NCI-H226 (cell line): Measurements from ENCODE around the gene ACTN4.

Experiments
- DNase-seq: peaks from one replicate; pipeline ENCODE4 v3.0.0-alpha.2; 2015

The ACTN4 gene

GRCh38 chr19:38712161-38712748 is 64.8 kb downstream of the ACTN4 start:
- no peak for DNase-seq

GRCh38 chr19:38713227-38713649 is 65.8 kb downstream of the ACTN4 start:
- DNase-seq = no peak

GRCh38 chr19:38713865-38714264 is 66.4 kb downstream of the ACTN4 start:
- DNase-seq = no peak

- DNase-seq = no peak
Measured at GRCh38 chr19:38714354-38714778, 66.9 kb downstream of the ACTN4 start.

GRCh38 chr19:38715555-38715954 is 68.1 kb downstream of the ACTN4 start:
- no peak for DNase-seq

- no peak for DNase-seq
Measured at GRCh38 chr19:38717051-38717450, 69.6 kb downstream of the ACTN4 start.

- no peak for DNase-seq
Measured at GRCh38 chr19:38717855-38718254, 70.4 kb downstream of the ACTN4 start.

- DNase-seq = peak; percentile 94
Measured at GRCh38 chr19:38718747-38719543, 71.5 kb downstream of the ACTN4 start.

GRCh38 chr19:38719761-38720558 is 72.5 kb downstream of the ACTN4 start:
- no peak for DNase-seq

- DNase-seq = no peak
Measured at GRCh38 chr19:38720559-38721236, 73.2 kb downstream of the ACTN4 start.

- no peak for DNase-seq
Measured at GRCh38 chr19:38721496-38721895, 74.0 kb downstream of the ACTN4 start.

GRCh38 chr19:38721979-38722773 is 74.7 kb downstream of the ACTN4 start:
- DNase-seq = no peak

- DNase-seq = no peak
Measured at GRCh38 chr19:38722947-38723605, 75.6 kb downstream of the ACTN4 start.

- DNase-seq = no peak
Measured at GRCh38 chr19:38723606-38723965, 76.1 kb downstream of the ACTN4 start.

- no peak for DNase-seq
Measured at GRCh38 chr19:38723990-38724854, 76.8 kb downstream of the ACTN4 start.

- DNase-seq = no peak
Measured at GRCh38 chr19:38725469-38726283, 78.2 kb downstream of the ACTN4 start.

- no peak for DNase-seq
Measured at GRCh38 chr19:38726284-38726673, 78.8 kb downstream of the ACTN4 start.

GRCh38 chr19:38726761-38727301 is 79.4 kb downstream of the ACTN4 start:
- DNase-seq = no peak

- DNase-seq = no peak
Measured at GRCh38 chr19:38727306-38727867, 79.9 kb downstream of the ACTN4 start.
